Hepatocyte (in vitro differentiated cells): ENCODE results near the gene KCNQ1. TPM values are rescaled to one million over a fixed set of nuclear protein-coding genes. Genes with fewer than 3 reads are reported as not detected.

Experiments
- DNase-seq: peaks from one replicate; pipeline ENCODE4 v3.0.0-alpha.2; 2016; ENCODE audit warnings: low spot score
- H2AFZ ChIP-seq: fragments of 200-600 bp; sonication (generic); 2 replicates; pipeline ENCODE4 v1.6.0; 2016; ENCODE audit warnings: antibody characterized with exemption, mild to moderate bottlenecking
- H3K27ac ChIP-seq: fragments of 200-600 bp; sonication (generic); 2 replicates; pipeline ENCODE4 v1.5.1; 2016; ENCODE audit warnings: mild to moderate bottlenecking
- H3K27me3 ChIP-seq: fragments of 200-600 bp; sonication (generic); 2 replicates; pipeline ENCODE4 v1.6.1; 2016
- H3K36me3 ChIP-seq: fragments of 200-600 bp; sonication (generic); replicated peaks from 2 replicates; pipeline ENCODE4 v1.5.1; 2016; ENCODE audit warnings: low read depth; ENCODE audit not compliant: insufficient read depth
- H3K4me1 ChIP-seq: fragments of 200-600 bp; sonication (generic); 2 replicates; pipeline ENCODE4 v1.5.1; 2016; ENCODE audit warnings: mild to moderate bottlenecking, moderate library complexity; ENCODE audit not compliant: insufficient read depth
- H3K4me2 ChIP-seq: fragments of 200-600 bp; sonication (generic); 2 replicates; pipeline ENCODE4 v1.6.0; 2016
- H3K4me3 ChIP-seq: fragments of 200-600 bp; sonication (generic); 2 replicates; pipeline ENCODE4 v1.5.1; 2016; ENCODE audit warnings: mild to moderate bottlenecking
- H3K79me2 ChIP-seq: fragments of 200-600 bp; sonication (generic); 2 replicates; pipeline ENCODE4 v1.6.0; 2017; ENCODE audit warnings: mild to moderate bottlenecking
- H3K9me2 ChIP-seq: fragments of 200-600 bp; sonication (generic); replicated peaks from 2 replicates; pipeline ENCODE4 v1.6.0; 2017; ENCODE audit warnings: mild to moderate bottlenecking; ENCODE audit not compliant: insufficient read depth
- H3K9me3 ChIP-seq: fragments of 200-600 bp; sonication (generic); 2 replicates; pipeline ENCODE4 v1.5.1; 2016; ENCODE audit warnings: low read depth, mild to moderate bottlenecking
- H4K20me1 ChIP-seq: fragments of 200-600 bp; sonication (generic); 2 replicates; pipeline ENCODE4 v1.6.0; 2016; ENCODE audit warnings: mild to moderate bottlenecking; ENCODE audit not compliant: insufficient read depth, poor library complexity, severe bottlenecking
- CTCF ChIP-seq: fragments of 200-600 bp; sonication (generic); IDR thresholded peaks from 2 replicates; pipeline ENCODE4 v1.5.1; 2016; ENCODE audit warnings: antibody characterized with exemption, mild to moderate bottlenecking; ENCODE audit not compliant: poor library complexity
- EZH2 ChIP-seq: fragments of 200-600 bp; sonication (generic); IDR thresholded peaks from 2 replicates; pipeline ENCODE4 v1.6.1; 2016; ENCODE audit warnings: antibody characterized with exemption, mild to moderate bottlenecking, borderline replicate concordance
- EZH2phosphoT487 ChIP-seq: fragments of 200-600 bp; sonication (generic); IDR thresholded peaks from one replicate; pipeline ENCODE4 v1.6.1; 2018; ENCODE audit warnings: antibody characterized with exemption, mild to moderate bottlenecking, low read depth, moderate library complexity; ENCODE audit not compliant: unreplicated experiment, severe bottlenecking
- WGBS: methylation state at CpG from one replicate; pipeline ENCODE4 v1.1.6; 2016; ENCODE audit warnings: low lambda C conversion rate; ENCODE audit errors: missing lambda C conversion rate; 5-methylcytosine and 5-hydroxymethylcytosine counted together
- polyA plus RNA-seq: library from polyadenylated mRNA; unstranded; fragments of >200 nt; fragmentation: Nextera tagmentation; extraction: Ambion mirVana; gene quantifications from 2 replicates; pipeline ENCODE4 v1.2.1, GENCODE V29; 2016
- total RNA-seq: library from RNA; depleted of rRNA; stranded (reverse); fragments of >200 nt; gene quantifications from 2 replicates; pipeline ENCODE4 v1.2.3, GENCODE V29; 2014

The KCNQ1 gene
- total and polyA plus RNA-seq, 2 experiments from 2014 or later, result 1.8 to 6.4 TPM

- no peaks in the 10 kb centered on the region for H3K36me3 ChIP-seq
- peak within 1 kb of the TSS; percentile 96 for H3K4me3 ChIP-seq
- H4K20me1 ChIP-seq, result peaks cover 25% of the 10 kb centered on the region
- H2AFZ ChIP-seq, result peak within 1 kb of the TSS; percentile 40
- H3K9me3 ChIP-seq, result no peaks in the 10 kb centered on the region
- H3K27me3 ChIP-seq, result no peaks in the 10 kb centered on the region
- peak within 1 kb of the TSS; percentile 94 for H3K27ac ChIP-seq
- no CpG with 5 or more reads among the region's 61 CpGs for WGBS
- no peak for TF ChIP-seq EZH2phosphoT487
- no peak for TF ChIP-seq CTCF
- TF ChIP-seq EZH2, result no peak
- no peaks in the 10 kb centered on the region for H3K9me2 ChIP-seq
- peaks cover 23% of the 10 kb centered on the region for H3K4me1 ChIP-seq
- peak within 1 kb of the TSS; percentile 95 for H3K4me2 ChIP-seq
- peak; percentile 93 for DNase-seq
- peaks cover 31% of the 10 kb centered on the region for H3K79me2 ChIP-seq
These were observed 440.9 kb downstream of the KCNQ1 start, which contains the start of gene CDKN1C for GRCh38 chr11:2885678-2886081. Gene CDKN1C, minus strand, starts transcription at chr11:2885775. Its CDS starts 319 bp downstream, at chr11:2885456.

GRCh38 chr11:2886191-2886894, 441.5 kb downstream of the KCNQ1 start:
- H2AFZ ChIP-seq, result no peak overlapping the region
- peak; percentile 47 for TF ChIP-seq CTCF
- no peak for TF ChIP-seq EZH2phosphoT487
- no peaks in the 10 kb centered on the region for H3K36me3 ChIP-seq
- peak overlapping the region; percentile 89 for H3K27ac ChIP-seq
- H3K9me3 ChIP-seq, result no peaks in the 10 kb centered on the region
- peak overlapping the region; percentile 82 for H3K4me2 ChIP-seq
- no peak overlapping the region for H3K4me3 ChIP-seq
- WGBS, result 22% methylated on average over 32 of the region's 49 CpGs
- no peaks in the 10 kb centered on the region for H3K9me2 ChIP-seq
- peak; percentile 79 for DNase-seq
- H3K79me2 ChIP-seq, result peaks cover 31% of the 10 kb centered on the region
- peaks cover 25% of the 10 kb centered on the region for H4K20me1 ChIP-seq
- no peaks in the 10 kb centered on the region for H3K27me3 ChIP-seq
- H3K4me1 ChIP-seq, result peaks cover 27% of the 10 kb centered on the region

GRCh38 chr11:2886936-2887335, 442.1 kb downstream of the KCNQ1 start:
- Histone ChIP-seq H3K4me1 (peaks cover 29% of the 10 kb centered on the region), H4K20me1 (peaks cover 25% of the 10 kb centered on the region), H3K9me3 (no peaks in the 10 kb centered on the region), H3K4me2 (peak overlapping the region; percentile 82), H3K27me3 (no peaks in the 10 kb centered on the region), H3K27ac (peak overlapping the region; percentile 14), H3K36me3 (no peaks in the 10 kb centered on the region), H3K4me3 (no peak overlapping the region), H2AFZ (no peak overlapping the region), H3K79me2 (peaks cover 31% of the 10 kb centered on the region), H3K9me2 (no peaks in the 10 kb centered on the region)
- no peak for DNase-seq
- TF ChIP-seq EZH2, result no peak
- TF ChIP-seq CTCF, result no peak
- TF ChIP-seq EZH2phosphoT487, result no peak
- 87% methylated on average over 4 of the region's 5 CpGs for WGBS
